Lower leg skin (tissue), 4 donors: Measurements from ENCODE around the gene HLA-DMB. TPM values are rescaled to one million over a fixed set of nuclear protein-coding genes. Genes with fewer than 3 reads are reported as not detected.

Experiments
- DNase-seq, 2 donors: peaks; one replicate each; pipeline ENCODE4 v3.0.0-alpha.2; 2019; ENCODE audit warnings: low spot score in 2 of 2
- H3K4me3 ChIP-seq: fragments of 200-600 bp; sonication (generic); 2 replicates; pipeline ENCODE4 v1.5.1; 2017; ENCODE audit warnings: mild to moderate bottlenecking, low read depth; ENCODE audit not compliant: poor library complexity, severe bottlenecking
- CTCF ChIP-seq, 3 donors: fragments of 450-650 bp; IDR thresholded peaks; one replicate each; pipeline ENCODE4 v1.5.1; 2016; ENCODE audit warnings: antibody characterized with exemption in 3 of 3, mild to moderate bottlenecking in 3 of 3, moderate library complexity in 2 of 3
- POLR2A ChIP-seq, 2 donors: fragments of 450-650 bp; IDR thresholded peaks; one replicate each; pipeline ENCODE4 v1.6.1; 2016 to 2017; ENCODE audit warnings: antibody characterized with exemption in 2 of 2, mild to moderate bottlenecking in 1 of 2, moderate library complexity in 1 of 2
- WGBS, 2 donors: methylation state at CpG; one replicate each; pipeline ENCODE4 v1.1.5; 2018; 5-methylcytosine and 5-hydroxymethylcytosine counted together
- intact Hi-C: fragments of 100-400 bp; cut with DNase I; formaldehyde crosslinking; loops from one replicate; pipeline ENCODE4 v1.15.0; 2023; ENCODE audit warnings: low total_unique reads
- total RNA-seq, 4 donors: library from RNA; depleted of rRNA; stranded (reverse); fragments of >200 nt; gene quantifications; one replicate each; pipeline ENCODE4 v1.1.0, GENCODE V29; 2016

The HLA-DMB gene
- total RNA-seq, 4 donors from 2014 or later, result 15.3 to 23.2 (median 18.4) TPM

- 55 to 64% methylated on average over 6 of the region's 6 CpGs for WGBS, 2 donors
- intact Hi-C loops, result loop anchor here (10.0 kb wide), 1 partner anchor 98 kb away; no protein-coding TSS in a partner anchor
- DNase-seq, result no peak
- TF ChIP-seq POLR2A (IDR thresholded peaks at IDR 0.05) (no peak), CTCF (IDR thresholded peaks at IDR 0.05) (no peak)
- no peak overlapping the region for H3K4me3 ChIP-seq
These were observed 42.1 kb upstream of the HLA-DMB start for GRCh38 chr6:32982702-32983492.

- intact Hi-C loops, result loop anchor here (10.0 kb wide), 1 partner anchor 97 kb away; no protein-coding TSS in a partner anchor
- TF ChIP-seq CTCF (IDR thresholded peaks at IDR 0.05) (no peak), POLR2A (IDR thresholded peaks at IDR 0.05) (no peak)
- H3K4me3 ChIP-seq, result no peak overlapping the region
- 53 to 60% methylated on average over 8 of the region's 8 CpGs for WGBS, 2 donors
- DNase-seq, result no peak
These were observed 41.4 kb upstream of the HLA-DMB start for GRCh38 chr6:32982084-32982701.

GRCh38 chr6:32980488-32981038, 39.7 kb upstream of the HLA-DMB start:
- intact Hi-C loops, result loop anchor here (10.0 kb wide), 1 partner anchor 96 kb away; no protein-coding TSS in a partner anchor
- TF ChIP-seq POLR2A (IDR thresholded peaks at IDR 0.05) (no peak), CTCF (IDR thresholded peaks at IDR 0.05) (no peak)
- H3K4me3 ChIP-seq, result no peak overlapping the region
- 64 to 65% methylated on average over 11 of the region's 11 CpGs for WGBS, 2 donors
- no peak for DNase-seq

GRCh38 chr6:32979720-32980487, 39.1 kb upstream of the HLA-DMB start:
- TF ChIP-seq POLR2A (IDR thresholded peaks at IDR 0.05) (no peak), CTCF (IDR thresholded peaks at IDR 0.05) (no peak)
- intact Hi-C loops, result loop anchor here (5.0 to 10.0 kb wide), 2 partner anchors 43 to 95 kb away; no protein-coding TSS in a partner anchor
- H3K4me3 ChIP-seq, result no peak overlapping the region
- no peak for DNase-seq
- WGBS, 2 donors, result 85 to 88% methylated on average over 12 of the region's 12 CpGs

- DNase-seq, result no peak
- WGBS, 2 donors, result 65 to 68% methylated on average over 7 of the region's 7 CpGs
- intact Hi-C loops, result loop anchor here (5.0 kb wide), 1 partner anchor 41 kb away; no protein-coding TSS in a partner anchor
- no peak overlapping the region for H3K4me3 ChIP-seq
- no peak for TF ChIP-seq POLR2A (IDR thresholded peaks at IDR 0.05)
- no peak for TF ChIP-seq CTCF (IDR thresholded peaks at IDR 0.05)
These were observed 37.1 kb upstream of the HLA-DMB start for GRCh38 chr6:32977953-32978324.
